ENCODE results near the gene P2RY8. TPM values are rescaled to one million over a fixed set of nuclear protein-coding genes. Genes with fewer than 3 reads are reported as not detected.

The P2RY8 gene
- total and polyA plus RNA-seq, 10 of the 15 experiments (the other 5 are each of a cell fraction or from before 2014, with no cell fraction given) = 2.0 to 64.4 (median 36.5) TPM

DNA sequence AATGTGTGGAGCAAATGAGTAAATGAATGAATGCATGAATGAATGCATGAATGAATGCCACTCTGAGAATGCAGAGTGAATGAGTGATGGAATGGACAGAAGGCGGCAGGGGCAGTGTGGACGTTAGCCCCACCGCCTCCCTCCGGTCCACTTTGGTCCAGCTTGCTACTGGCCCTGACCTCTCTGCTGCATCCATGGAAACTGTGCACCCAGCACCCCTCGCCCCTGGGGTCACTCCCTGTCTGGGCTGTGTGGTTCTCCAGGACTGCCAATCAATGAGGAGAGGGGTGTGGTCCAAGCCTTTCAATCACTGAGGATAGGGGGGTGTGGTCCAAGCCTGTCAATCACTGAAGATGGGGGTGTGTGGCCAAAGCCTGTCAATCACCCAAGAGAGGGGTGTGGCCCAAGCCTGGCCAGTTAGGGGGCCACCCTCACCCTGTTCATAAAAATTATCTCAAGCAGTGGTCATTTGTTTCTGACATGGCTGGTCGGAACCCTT lies 45.1 kb downstream of the P2RY8 start (continued):
- no peak for TF ChIP-seq ZBTB11 (CRISPR knock-in tag; IDR thresholded peaks at IDR 0.05)
- TF ChIP-seq TBL1XR1 (IDR thresholded peaks at IDR 0.05; ENCODE audit: low read depth, low read length) = no peak
- TF ChIP-seq NBN (IDR thresholded peaks at IDR 0.05) = no peak
- TF ChIP-seq DPF2 (IDR thresholded peaks at IDR 0.05) = peak; percentile 100
- 0 out of 2 replicates have a peak, but pooled peaks have one; percentile 27 for TF ChIP-seq KDM1A (IDR thresholded peaks at IDR 0.05; ENCODE audit: borderline replicate concordance)
- peak; percentile 63; the same call in 1 of the 2 replicates for TF ChIP-seq SMARCA5 (IDR thresholded peaks at IDR 0.05)
- peak; percentile 100 for TF ChIP-seq ZNF24 (IDR thresholded peaks at IDR 0.05)
- TF ChIP-seq SKIL (IDR thresholded peaks at IDR 0.05; ENCODE audit: low read depth, poor library complexity, severe bottlenecking) = peak; percentile 53
- TF ChIP-seq MYB (IDR thresholded peaks at IDR 0.05; ENCODE audit: borderline replicate concordance, low read depth, low read length) = no peak
- no peak for TF ChIP-seq ZBTB4 (CRISPR knock-in tag; IDR thresholded peaks at IDR 0.05)
- no peak for TF ChIP-seq HDAC2 (IDR thresholded peaks at IDR 0.05)
- peak; percentile 83 for TF ChIP-seq NFYB (IDR thresholded peaks at IDR 0.05; ENCODE audit: insufficient read depth, low read depth, low read length)
- peak; percentile 86 for TF ChIP-seq RUNX3 (IDR thresholded peaks at IDR 0.05; ENCODE audit: low read length)
- TF ChIP-seq ESRRA (IDR thresholded peaks at IDR 0.05; ENCODE audit: low read length) = no peak
- TF ChIP-seq, protein P1, sequence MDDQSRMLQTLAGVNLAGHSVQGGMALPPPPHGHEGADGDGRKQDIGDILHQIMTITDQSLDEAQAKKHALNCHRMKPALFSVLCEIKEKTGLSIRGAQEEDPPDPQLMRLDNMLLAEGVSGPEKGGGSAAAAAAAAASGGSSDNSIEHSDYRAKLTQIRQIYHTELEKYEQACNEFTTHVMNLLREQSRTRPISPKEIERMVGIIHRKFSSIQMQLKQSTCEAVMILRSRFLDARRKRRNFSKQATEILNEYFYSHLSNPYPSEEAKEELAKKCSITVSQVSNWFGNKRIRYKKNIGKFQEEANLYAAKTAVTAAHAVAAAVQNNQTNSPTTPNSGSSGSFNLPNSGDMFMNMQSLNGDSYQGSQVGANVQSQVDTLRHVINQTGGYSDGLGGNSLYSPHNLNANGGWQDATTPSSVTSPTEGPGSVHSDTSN (IDR thresholded peaks at IDR 0.05; ENCODE audit: insufficient replicate concordance, low read depth, low read length) = peak; percentile 99
- no peak for TF ChIP-seq CBX3 (IDR thresholded peaks at IDR 0.05; ENCODE audit: borderline replicate concordance, low read depth)
- no peak for TF ChIP-seq ATF7 (IDR thresholded peaks at IDR 0.05; ENCODE audit: low read depth)
- peak; percentile 90; the same call in 1 of the 2 replicates for TF ChIP-seq ZNF217 (IDR thresholded peaks at IDR 0.05)
- no peak for TF ChIP-seq CEBPB (IDR thresholded peaks at IDR 0.05; ENCODE audit: borderline replicate concordance in 1 of 2, low read depth in 2 of 2, low read length in 2 of 2)
- TF ChIP-seq NR2F1 (conservative IDR thresholded peaks at IDR 0.05) = peak; percentile 97
- peak; percentile 82; the same call in 1 of the 2 replicates for TF ChIP-seq HDGF (IDR thresholded peaks at IDR 0.05)
- peak; percentile 54 for TF ChIP-seq SP1 (IDR thresholded peaks at IDR 0.05; ENCODE audit: low read depth, low read length)
- TF ChIP-seq BACH1 (IDR thresholded peaks at IDR 0.05; ENCODE audit: borderline replicate concordance) = peak; percentile 6; the same call in 1 of the 2 replicates
